ENCODE data around the gene HSPA4L. TPM values are rescaled to one million over a fixed set of nuclear protein-coding genes. Genes with fewer than 3 reads are reported as not detected.

The HSPA4L gene
- polyA plus RNA-seq: not detected

DNA sequence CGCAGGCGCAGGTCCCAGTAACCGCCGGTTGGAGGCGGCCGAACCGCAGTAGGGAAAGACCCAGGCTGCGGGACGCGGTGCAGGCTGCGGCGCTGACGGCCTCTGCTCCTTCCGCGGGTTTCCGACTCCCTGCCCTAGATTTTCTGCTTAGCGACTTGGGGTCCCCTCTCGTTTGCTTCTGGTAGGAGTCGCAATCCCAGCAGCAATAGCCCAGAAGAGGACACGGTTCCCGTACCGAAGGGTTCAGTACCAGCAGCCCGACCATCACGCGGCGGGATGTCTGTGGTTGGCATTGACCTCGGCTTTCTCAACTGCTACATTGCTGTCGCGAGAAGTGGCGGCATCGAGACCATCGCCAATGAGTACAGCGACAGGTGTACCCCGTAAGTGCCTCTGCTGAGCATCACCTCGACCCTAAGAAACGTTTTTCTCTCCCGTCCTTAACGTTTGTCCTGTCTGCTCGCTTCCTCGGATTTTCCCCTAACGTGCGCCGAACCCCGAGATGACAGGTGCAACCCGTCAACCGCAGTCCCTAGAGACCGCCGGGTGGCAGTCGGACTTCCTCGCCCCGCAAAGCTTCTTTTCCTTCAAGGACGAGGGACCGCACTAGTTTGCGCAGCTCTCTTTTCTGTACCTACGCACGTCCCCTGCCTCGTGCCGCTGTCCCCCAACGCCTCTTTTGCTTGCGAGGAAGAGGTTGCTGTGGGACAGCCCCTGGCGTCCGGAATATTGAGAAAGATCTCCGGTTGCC lies at the start of gene HSPA4L:
HSPA4L (plus strand) TSS at position 48 of the 751 bp plus-strand sequence; CDS start at position 277, 229 bp downstream.
- H3K4me3 Mint-ChIP-seq: peak within 1 kb of the TSS; percentile 85 to 96 (median 92)
- H3K27me3 Mint-ChIP-seq: peaks cover 51% of the 10 kb centered on the region
- no peaks in the 10 kb centered on the region for H3K36me3 Mint-ChIP-seq
- H3K27ac Mint-ChIP-seq: peak within 1 kb of the TSS in 2 of 3 donors; percentile 71 to 88
- peaks cover 8 to 25% (median 13%) of the 10 kb centered on the region in 3 donors for H3K4me1 Mint-ChIP-seq
- H3K9me3 Mint-ChIP-seq: no peaks in the 10 kb centered on the region

DNA sequence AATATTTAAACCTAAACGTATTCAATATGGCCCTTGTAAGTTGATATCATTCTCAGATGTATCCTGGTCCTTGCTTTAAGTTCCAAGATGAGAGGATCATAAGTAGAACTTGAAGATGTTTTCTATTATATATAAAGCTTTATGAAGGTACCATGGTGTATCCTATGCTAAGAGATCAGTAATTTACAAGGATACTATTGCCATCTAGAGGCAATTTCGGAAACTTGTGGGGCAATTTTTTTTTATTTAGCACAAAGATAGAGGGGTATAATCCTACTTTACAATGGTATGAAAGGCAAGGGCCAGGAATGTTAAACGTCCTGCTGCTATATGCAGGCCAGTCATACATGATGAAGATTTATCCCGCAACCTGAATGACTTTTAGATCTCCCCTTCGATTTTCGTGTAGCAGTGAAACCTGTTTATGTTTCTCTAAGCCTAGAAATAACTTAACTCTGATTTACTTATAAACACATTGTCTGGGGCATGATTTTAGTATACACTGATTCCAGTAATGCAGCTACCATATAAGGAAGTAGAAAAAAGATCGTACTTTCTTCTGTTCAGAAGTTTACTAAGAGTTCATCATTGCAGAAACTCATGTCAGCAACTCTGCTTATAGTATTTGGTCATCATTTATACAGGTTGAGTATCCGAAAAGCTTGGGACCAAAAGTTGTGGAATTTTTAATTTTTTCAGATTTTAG lies 49.3 kb upstream of the HSPA4L start:
- H3K36me3 Mint-ChIP-seq: no peaks in the 10 kb centered on the region
- no peak overlapping the region for H3K4me3 Mint-ChIP-seq
- H3K9me3 Mint-ChIP-seq: no peaks in the 10 kb centered on the region
- no peak overlapping the region for H3K27ac Mint-ChIP-seq
- H3K27me3 Mint-ChIP-seq: no peaks in the 10 kb centered on the region
- peaks cover 0 to 1% (median 0%) of the 10 kb centered on the region in 3 donors for H3K4me1 Mint-ChIP-seq

DNA sequence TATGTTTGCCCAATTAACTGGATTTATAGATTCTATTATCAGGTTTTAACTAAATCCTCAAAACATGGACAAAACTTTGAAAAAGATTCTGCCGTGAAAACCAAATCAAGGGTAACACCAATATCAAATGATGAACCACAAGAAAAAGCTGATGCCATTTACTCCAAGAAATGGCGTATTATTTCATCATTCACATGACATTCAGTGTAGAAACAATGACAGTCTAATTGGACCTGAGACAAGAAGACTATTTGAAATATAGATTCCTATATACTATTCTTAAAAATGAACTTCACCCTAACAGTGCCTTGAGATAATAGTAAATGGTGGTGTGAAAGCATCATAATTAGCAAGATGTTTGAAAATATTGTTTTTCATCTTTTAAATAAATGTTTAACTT lies 47.1 kb upstream of the HSPA4L start:
- Mint-ChIP-seq H3K9me3 (no peaks in the 10 kb centered on the region), H3K4me3 (no peak overlapping the region), H3K27ac (no peak overlapping the region), H3K4me1 (peaks cover 0 to 1% (median 0%) of the 10 kb centered on the region in 3 donors), H3K36me3 (no peaks in the 10 kb centered on the region), H3K27me3 (peaks cover 2% of the 10 kb centered on the region)

DNA sequence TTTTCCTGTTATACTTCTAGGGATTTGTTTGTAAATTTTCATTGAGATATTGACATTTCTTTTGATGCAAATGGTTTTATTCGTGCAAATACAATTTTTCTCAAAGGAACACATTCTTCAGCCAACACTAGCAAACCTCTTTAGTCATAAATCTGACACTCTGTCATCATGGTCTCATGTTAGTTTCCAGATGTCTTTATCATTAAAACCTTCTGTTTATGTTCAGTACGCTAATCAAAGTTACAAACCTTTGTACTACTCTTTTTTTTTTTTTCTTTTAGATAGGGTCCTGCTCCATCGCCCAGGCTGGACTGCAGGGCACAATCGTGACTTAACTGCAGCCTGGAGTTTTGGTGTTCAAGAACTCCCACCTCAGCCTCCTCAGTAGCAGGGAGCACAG lies 44.8 kb upstream of the HSPA4L start:
- peaks cover 3 to 8% (median 5%) of the 10 kb centered on the region in 3 donors for H3K9me3 Mint-ChIP-seq
- no peak overlapping the region for H3K4me3 Mint-ChIP-seq
- no peak overlapping the region for H3K27ac Mint-ChIP-seq
- H3K27me3 Mint-ChIP-seq: peaks cover 2% of the 10 kb centered on the region
- H3K4me1 Mint-ChIP-seq: peaks cover 0 to 1% (median 0%) of the 10 kb centered on the region in 3 donors
- H3K36me3 Mint-ChIP-seq: no peaks in the 10 kb centered on the region

DNA sequence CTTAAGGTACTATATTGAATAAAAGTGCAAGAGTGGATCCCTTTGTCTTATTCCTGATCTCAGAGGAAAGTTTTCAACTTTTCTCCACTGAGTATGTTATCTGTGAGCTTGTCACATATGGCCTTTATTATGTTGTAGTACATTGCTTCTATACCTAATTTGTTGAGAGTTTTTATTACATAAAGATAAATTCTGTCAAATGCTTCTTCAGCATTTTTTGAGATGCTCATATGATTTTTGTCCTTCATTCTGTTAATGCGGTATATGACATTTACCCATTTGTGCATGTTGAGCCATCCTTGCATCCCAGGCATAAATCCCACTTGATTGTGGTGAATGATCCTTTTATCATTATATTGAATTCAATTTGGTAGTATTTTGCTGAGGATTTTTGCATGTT lies 40.9 kb upstream of the HSPA4L start:
- peaks cover 7 to 13% (median 8%) of the 10 kb centered on the region in 3 donors for H3K9me3 Mint-ChIP-seq
- H3K36me3 Mint-ChIP-seq: no peaks in the 10 kb centered on the region
- H3K4me3 Mint-ChIP-seq: no peak overlapping the region
- peaks cover 2% of the 10 kb centered on the region for H3K27me3 Mint-ChIP-seq
- no peaks in the 10 kb centered on the region for H3K4me1 Mint-ChIP-seq
- H3K27ac Mint-ChIP-seq: no peak overlapping the region

DNA sequence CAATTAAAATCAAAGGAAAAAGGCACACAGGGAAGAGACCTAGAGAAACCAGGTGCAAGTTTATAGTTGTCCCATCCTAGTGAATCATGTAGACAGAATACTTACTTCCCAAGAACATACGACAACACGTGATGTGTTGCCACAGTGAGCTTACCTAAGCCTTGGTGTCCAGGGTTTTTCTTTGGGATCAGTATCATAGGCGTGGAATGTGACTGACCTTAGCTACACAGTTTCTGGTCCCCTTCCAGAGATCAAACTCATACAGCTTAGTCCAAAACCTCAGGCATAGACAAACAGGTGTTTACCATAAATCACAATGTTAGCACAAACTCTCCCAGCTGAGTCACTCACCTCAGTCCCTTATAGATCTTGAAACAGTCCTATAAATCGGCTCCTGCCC lies 34.2 kb upstream of the HSPA4L start:
- Mint-ChIP-seq H3K9me3 (peaks cover 0 to 10% (median 2%) of the 10 kb centered on the region in 3 donors), H3K4me3 (no peak overlapping the region), H3K4me1 (no peaks in the 10 kb centered on the region), H3K27ac (no peak overlapping the region), H3K27me3 (no peaks in the 10 kb centered on the region), H3K36me3 (no peaks in the 10 kb centered on the region)

DNA sequence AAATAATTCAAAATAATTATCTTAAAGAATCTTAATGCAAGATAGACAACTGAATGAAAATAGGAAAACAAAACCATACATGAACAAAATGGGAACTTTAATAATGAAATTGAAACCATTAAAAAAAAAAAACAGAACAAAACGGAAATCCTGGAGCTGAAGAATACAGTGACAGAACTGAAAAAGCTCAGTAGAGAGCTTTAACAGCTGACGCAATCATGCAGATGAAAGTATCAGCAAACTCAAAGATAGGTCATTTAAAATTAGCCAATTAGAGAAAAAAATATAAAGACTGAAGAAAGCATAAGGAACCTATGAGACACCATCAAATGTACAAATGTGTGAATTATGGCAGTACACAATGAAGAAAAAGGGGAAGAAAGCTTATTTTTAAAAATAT lies 33.2 kb upstream of the HSPA4L start:
- H3K27me3 Mint-ChIP-seq: peaks cover 3% of the 10 kb centered on the region
- H3K4me3 Mint-ChIP-seq: no peak overlapping the region
- H3K27ac Mint-ChIP-seq: no peak overlapping the region
- peaks cover 2 to 10% (median 7%) of the 10 kb centered on the region in 3 donors for H3K9me3 Mint-ChIP-seq
- H3K4me1 Mint-ChIP-seq: no peaks in the 10 kb centered on the region
- no peaks in the 10 kb centered on the region for H3K36me3 Mint-ChIP-seq

DNA sequence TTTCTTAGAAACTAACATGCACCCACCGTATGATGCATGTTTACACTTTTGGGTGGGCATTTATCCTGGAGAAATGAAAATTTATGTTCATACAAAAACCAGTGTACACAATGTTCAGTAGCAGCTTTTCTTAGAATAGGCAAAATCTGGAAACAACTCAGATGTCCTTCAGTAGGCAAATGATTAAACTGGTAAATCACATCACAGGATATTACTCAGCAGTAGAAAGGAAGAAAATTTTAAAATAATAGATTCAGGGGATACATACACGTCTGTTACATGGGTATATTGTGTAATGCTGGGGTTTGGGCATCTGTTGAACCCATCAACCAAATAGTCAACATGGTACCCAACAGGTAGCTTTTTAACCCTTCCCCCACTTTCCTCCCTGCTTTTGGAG lies 25.2 kb upstream of the HSPA4L start:
- Mint-ChIP-seq H3K4me1 (peaks cover 0 to 2% (median 0%) of the 10 kb centered on the region in 3 donors), H3K4me3 (no peak overlapping the region), H3K36me3 (no peaks in the 10 kb centered on the region), H3K9me3 (peaks cover 1 to 18% (median 5%) of the 10 kb centered on the region in 3 donors), H3K27ac (no peak overlapping the region), H3K27me3 (peaks cover 8% of the 10 kb centered on the region)

DNA sequence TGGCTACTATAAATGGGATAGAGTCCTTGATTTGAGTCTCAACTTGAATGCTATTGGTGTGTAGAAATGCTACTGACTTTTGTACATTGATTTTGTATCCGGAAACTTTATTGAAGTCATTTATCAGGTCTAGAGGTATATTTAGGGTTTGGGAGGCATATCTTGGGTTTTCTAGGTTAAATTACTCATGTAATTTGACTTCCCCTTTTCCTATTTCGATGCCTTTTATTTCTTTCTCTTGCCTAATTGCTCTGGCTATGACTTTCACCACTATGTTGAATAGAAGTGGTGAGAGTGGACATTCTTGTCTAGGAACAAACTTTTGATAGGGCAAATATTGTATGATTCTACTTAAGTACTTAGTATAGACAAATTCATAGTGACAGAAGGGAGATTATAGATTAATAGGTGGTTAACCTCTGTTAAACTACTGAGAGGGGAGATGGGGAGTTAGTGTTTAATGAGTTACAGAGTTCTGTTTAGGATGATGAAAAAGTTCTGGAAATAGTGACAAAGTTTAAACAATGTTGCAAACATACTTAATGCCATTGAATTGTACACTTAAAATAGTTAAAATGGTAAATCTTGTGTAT lies 22.8 kb upstream of the HSPA4L start:
- Mint-ChIP-seq H3K27me3 (peaks cover 8% of the 10 kb centered on the region), H3K4me3 (no peak overlapping the region), H3K4me1 (peaks cover 0 to 2% (median 0%) of the 10 kb centered on the region in 3 donors), H3K36me3 (no peaks in the 10 kb centered on the region), H3K9me3 (peaks cover 0 to 10% (median 5%) of the 10 kb centered on the region in 3 donors), H3K27ac (no peak overlapping the region)

DNA sequence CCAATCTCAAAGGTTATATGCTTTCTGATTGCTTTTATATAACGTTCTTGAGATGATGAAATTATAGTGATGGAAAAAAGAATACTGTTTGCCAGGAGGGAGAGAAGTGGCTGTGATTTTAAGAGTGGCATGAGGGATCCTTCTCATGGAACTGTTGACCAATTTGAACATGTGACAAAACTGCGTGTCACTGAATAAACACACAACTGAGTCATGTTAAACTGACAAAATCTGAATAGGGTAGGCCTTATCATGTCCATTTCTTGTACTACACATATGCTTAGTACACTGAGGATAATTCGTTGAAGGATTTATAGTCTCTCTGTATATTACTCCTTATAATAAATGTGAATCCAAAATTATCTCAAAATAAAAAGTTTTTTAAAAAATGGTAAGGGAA lies 22.2 kb upstream of the HSPA4L start:
- peaks cover 0 to 2% (median 0%) of the 10 kb centered on the region in 3 donors for H3K4me1 Mint-ChIP-seq
- H3K9me3 Mint-ChIP-seq: peaks cover 0 to 10% (median 5%) of the 10 kb centered on the region in 3 donors
- H3K27ac Mint-ChIP-seq: no peak overlapping the region
- no peak overlapping the region for H3K4me3 Mint-ChIP-seq
- no peaks in the 10 kb centered on the region for H3K36me3 Mint-ChIP-seq
- peaks cover 9% of the 10 kb centered on the region for H3K27me3 Mint-ChIP-seq

DNA sequence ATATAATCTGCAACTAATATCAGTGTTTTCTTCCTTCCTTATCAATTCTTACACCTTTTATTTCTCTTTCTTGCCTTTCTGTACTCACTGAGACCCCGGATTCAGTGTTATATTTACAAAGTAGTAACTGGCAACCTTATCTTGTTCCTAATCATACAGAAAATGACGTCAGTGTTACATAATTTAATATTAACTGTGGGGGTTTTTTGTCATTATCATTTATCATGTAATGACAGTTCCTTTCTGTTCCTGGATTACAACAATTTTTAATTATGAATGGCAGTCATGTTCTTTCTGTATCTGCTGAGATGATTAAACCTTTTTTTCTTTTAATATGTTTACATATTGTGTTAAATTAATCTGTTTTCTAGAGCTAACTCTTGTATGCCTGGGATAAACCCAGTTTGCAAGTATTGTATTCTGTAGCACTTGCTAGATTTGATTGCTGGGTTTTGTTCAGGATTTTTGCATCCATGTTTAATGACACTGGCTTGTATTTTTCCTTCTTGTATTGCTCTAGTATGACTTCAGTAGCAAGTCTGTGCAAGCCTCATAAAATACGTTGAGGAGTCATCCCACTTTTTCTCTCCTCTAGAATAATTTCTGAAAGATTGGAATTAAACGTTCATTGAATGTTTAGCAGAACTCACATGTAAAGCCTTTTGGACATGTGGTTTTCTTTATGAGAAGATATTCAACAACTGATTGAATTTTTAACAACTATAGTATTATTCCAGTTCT lies 10.4 kb upstream of the HSPA4L start:
- H3K27me3 Mint-ChIP-seq: peaks cover 11% of the 10 kb centered on the region

DNA sequence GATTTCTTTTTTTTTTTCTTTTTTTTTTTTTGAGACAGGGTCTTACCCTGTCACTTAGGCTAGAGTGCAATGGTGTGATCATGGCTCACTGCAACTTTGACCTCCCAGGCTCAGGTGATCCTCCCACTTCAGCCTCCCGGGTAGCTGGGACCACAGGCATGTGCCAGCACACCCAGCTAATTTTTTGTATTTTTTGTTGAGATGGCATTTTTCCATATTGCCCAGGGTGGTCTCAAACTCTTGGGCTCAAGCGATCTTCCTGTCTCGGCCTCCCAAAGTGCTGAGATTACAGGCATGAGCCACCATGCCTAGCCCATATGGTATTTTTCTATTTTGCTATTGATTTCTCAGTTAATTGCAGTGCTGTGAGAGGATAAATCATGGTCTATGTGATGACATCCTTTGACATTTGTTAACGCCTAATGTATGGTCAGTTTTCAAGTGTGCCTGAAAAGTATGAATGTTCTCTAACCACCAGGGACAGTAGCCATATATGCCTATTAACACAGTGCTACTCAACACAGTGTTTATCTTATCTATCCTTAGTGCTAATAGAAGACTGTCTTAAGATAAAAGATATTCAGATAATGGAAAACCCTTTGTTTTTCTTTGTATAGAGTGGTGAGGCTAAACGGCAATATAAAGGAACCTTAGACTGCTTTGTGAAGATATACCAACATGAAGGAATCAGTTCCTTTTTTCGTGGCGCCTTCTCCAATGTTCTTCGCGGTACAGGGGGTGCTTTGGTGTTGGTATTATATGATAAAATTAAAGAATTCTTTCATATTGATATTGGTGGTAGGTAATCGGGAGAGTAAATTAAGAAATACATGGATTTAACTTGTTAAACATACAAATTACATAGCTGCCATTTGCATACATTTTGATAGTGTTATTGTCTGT lies 9.1 kb upstream of the HSPA4L start:
- H3K27ac Mint-ChIP-seq: no peak overlapping the region
- no peaks in the 10 kb centered on the region for H3K9me3 Mint-ChIP-seq
- H3K27me3 Mint-ChIP-seq: peaks cover 16% of the 10 kb centered on the region
- no peak overlapping the region for H3K4me3 Mint-ChIP-seq
- H3K4me1 Mint-ChIP-seq: no peaks in the 10 kb centered on the region
- H3K36me3 Mint-ChIP-seq: no peaks in the 10 kb centered on the region

More for the DNA sequence above, 10.4 kb upstream of the HSPA4L start:
- Mint-ChIP-seq H3K9me3 (no peaks in the 10 kb centered on the region), H3K27ac (no peak overlapping the region), H3K4me1 (no peaks in the 10 kb centered on the region), H3K36me3 (no peaks in the 10 kb centered on the region), H3K4me3 (no peak overlapping the region)

DNA sequence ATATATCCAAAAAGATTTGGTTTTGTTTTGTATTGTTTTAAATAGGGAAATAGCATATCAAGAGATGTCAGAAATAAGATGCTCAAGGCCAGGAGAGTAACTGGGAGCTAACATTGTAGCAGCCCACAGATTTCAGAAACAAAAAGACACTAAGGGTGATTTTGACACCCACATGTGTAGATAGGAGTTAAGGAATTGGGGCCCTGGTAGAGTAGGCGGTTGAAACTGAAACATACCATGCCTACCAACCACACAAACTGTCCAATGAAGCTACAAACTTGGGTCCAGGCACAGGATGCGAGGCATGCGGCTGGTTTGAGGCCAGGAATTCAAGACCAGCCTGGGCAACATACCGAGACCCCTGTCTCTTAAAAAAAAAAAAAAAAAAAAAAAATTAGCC lies 6.3 kb upstream of the HSPA4L start:
- Mint-ChIP-seq H3K4me1 (peaks cover 0 to 4% (median 0%) of the 10 kb centered on the region in 3 donors), H3K36me3 (no peaks in the 10 kb centered on the region), H3K9me3 (no peaks in the 10 kb centered on the region), H3K27ac (no peak overlapping the region), H3K27me3 (peaks cover 33% of the 10 kb centered on the region), H3K4me3 (no peak overlapping the region)

DNA sequence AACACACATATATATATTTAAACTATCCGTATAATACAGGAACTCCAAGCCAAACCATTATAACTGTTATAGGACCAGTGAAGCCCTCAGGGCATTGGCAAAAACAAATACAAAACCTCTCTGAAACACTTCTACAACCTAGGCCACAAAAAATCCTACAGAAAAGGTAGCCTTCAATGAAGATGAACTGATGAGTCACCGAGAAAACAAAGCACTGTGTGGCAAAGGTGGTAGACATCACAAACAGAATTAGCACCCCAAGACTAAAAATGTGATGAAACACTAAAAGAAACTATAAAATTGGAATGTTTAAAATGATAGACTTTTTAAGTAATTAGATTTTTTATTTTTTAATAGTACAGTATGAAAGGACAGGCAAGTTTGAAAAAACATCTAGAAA lies 5.5 kb upstream of the HSPA4L start:
- Mint-ChIP-seq H3K4me1 (peaks cover 0 to 9% (median 6%) of the 10 kb centered on the region in 3 donors), H3K4me3 (no peak overlapping the region), H3K27ac (no peak overlapping the region), H3K36me3 (no peaks in the 10 kb centered on the region), H3K9me3 (no peaks in the 10 kb centered on the region), H3K27me3 (peaks cover 40% of the 10 kb centered on the region)

Data from IgD-negative memory B cell (primary cell).